ENCODE data around the gene C1D.

C1D gene

GRCh38 chr2:68023904-68024303 lies 38.9 kb downstream of the C1D start:
- H3K4me3 ChIP-seq (ENCODE audit: low read depth, low read length): no peak overlapping the region
- DNase-seq (ENCODE audit: low read depth): no peak
- TF ChIP-seq CTCF (IDR thresholded peaks at IDR 0.05; ENCODE audit: insufficient read depth, low read depth, low read length, missing control alignments): no peak

GRCh38 chr2:68018727-68019126 lies 44.1 kb downstream of the C1D start:
- H3K4me3 ChIP-seq (ENCODE audit: low read depth, low read length): no peak overlapping the region
- DNase-seq (ENCODE audit: low read depth): no peak
- TF ChIP-seq CTCF (IDR thresholded peaks at IDR 0.05; ENCODE audit: insufficient read depth, low read depth, low read length, missing control alignments): no peak

GRCh38 chr2:68009526-68009925 lies 53.3 kb downstream of the C1D start:
- H3K4me3 ChIP-seq (ENCODE audit: low read depth, low read length): no peak overlapping the region
- TF ChIP-seq CTCF (IDR thresholded peaks at IDR 0.05; ENCODE audit: insufficient read depth, low read depth, low read length, missing control alignments): no peak
- no peak for DNase-seq (ENCODE audit: low read depth)

GRCh38 chr2:68000170-68000825 lies 62.5 kb downstream of the C1D start:
- no peak for DNase-seq (ENCODE audit: low read depth)
- TF ChIP-seq CTCF (IDR thresholded peaks at IDR 0.05; ENCODE audit: insufficient read depth, low read depth, low read length, missing control alignments): no peak
- no peak overlapping the region for H3K4me3 ChIP-seq (ENCODE audit: low read depth, low read length)

- no peak for TF ChIP-seq CTCF (IDR thresholded peaks at IDR 0.05; ENCODE audit: insufficient read depth, low read depth, low read length, missing control alignments)
- no peak overlapping the region for H3K4me3 ChIP-seq (ENCODE audit: low read depth, low read length)
Observed at GRCh38 chr2:67999332-67999731, 63.5 kb downstream of the C1D start.

GRCh38 chr2:67997903-67998302 lies 64.9 kb downstream of the C1D start:
- DNase-seq (ENCODE audit: low read depth): no peak
- TF ChIP-seq CTCF (IDR thresholded peaks at IDR 0.05; ENCODE audit: insufficient read depth, low read depth, low read length, missing control alignments): no peak
- no peak overlapping the region for H3K4me3 ChIP-seq (ENCODE audit: low read depth, low read length)

More at GRCh38 chr2:67999332-67999731, 63.5 kb downstream of the C1D start:
- no peak for DNase-seq (ENCODE audit: low read depth)

- H3K4me3 ChIP-seq (ENCODE audit: low read depth, low read length): no peak overlapping the region
- DNase-seq (ENCODE audit: low read depth): no peak
- TF ChIP-seq CTCF (IDR thresholded peaks at IDR 0.05; ENCODE audit: insufficient read depth, low read depth, low read length, missing control alignments): no peak
Observed at GRCh38 chr2:67997528-67997900, 65.3 kb downstream of the C1D start.
